GM12878 (cell line): ENCODE data around the gene FAM81B. TPM values are rescaled to one million over a fixed set of nuclear protein-coding genes. Genes with fewer than 3 reads are reported as not detected.

Experiments
- ATAC-seq: fragments of 200-7000 bp; cut with Tn5 transposase; 3 replicates; pipeline ENCODE4 v1.9.1; 2020; ENCODE audit warnings: mild to moderate bottlenecking, moderate library complexity
- BruUV-seq: library from RNA; stranded (reverse); fragments of 400-500 nt; replicated peaks from 2 replicates; lab custom pipeline; 2021; lab: Mats Ljungman, UMichigan
- CTCF ChIA-PET: fragments of 300-600 bp; sonication (Branson Sonifier 250); formaldehyde crosslinking; extraction: SDS; loops from one replicate; lab custom pipeline; 2021; ENCODE audit warnings: inconsistent platforms; lab: Yijun Ruan, JAX
- POLR2A ChIA-PET: fragments of 350-600 bp; formaldehyde crosslinking; extraction: SDS; loops from one replicate; lab custom pipeline; 2021; ENCODE audit warnings: inconsistent platforms; lab: Charles Lee
- RAD21 ChIA-PET: fragments of 300-600 bp; sonication (Branson Sonifier 250); formaldehyde crosslinking; loops from one replicate; lab custom pipeline; 2023; ENCODE audit warnings: antibody characterized with exemption; ENCODE audit not compliant: unreplicated experiment; lab: Charles Lee
- SMC1A ChIA-PET: fragments of 300-600 bp; sonication (Branson Sonifier 250); formaldehyde crosslinking; loops from one replicate; lab custom pipeline; 2023; ENCODE audit not compliant: unreplicated experiment, uncharacterized antibody; lab: Charles Lee
- DNase-seq: peaks from one replicate; pipeline ENCODE4 v3.0.0-alpha.2; 2011; ENCODE audit warnings: low read depth, low spot score
- FAIRE-seq: peaks from 3 replicates; lab custom pipeline; 2011; peaks lifted over from hg19 to GRCh38; lab: Jason Lieb, UNC
- H2AFZ ChIP-seq: 2 replicates; pipeline ENCODE4 v1.6.0; 2011; ENCODE audit warnings: low read depth, low read length, control low read depth; ENCODE audit not compliant: control insufficient read depth
- H3K27ac ChIP-seq: 2 replicates; pipeline ENCODE4 v1.5.1; 2011; ENCODE audit warnings: control low read depth; ENCODE audit not compliant: control insufficient read depth, insufficient read depth
- H3K27me3 ChIP-seq, 2 experiments: replicated peaks in 1 of 2; 2 replicates each; pipeline versions ENCODE4 v1.6.0 to v1.6.1; 2011; ENCODE audit warnings: low read length in 1 of 2; ENCODE audit not compliant: control insufficient read depth in 2 of 2, insufficient read depth in 2 of 2
- H3K36me3 ChIP-seq, 2 experiments: 2 replicates each; pipeline ENCODE4 v1.5.1; 2011; ENCODE audit warnings: low read length in 1 of 2; ENCODE audit not compliant: control insufficient read depth in 2 of 2, insufficient read depth in 2 of 2
- H3K4me1 ChIP-seq: 2 replicates; pipeline ENCODE4 v1.6.1; 2011; ENCODE audit warnings: mild to moderate bottlenecking, low read length, moderate library complexity, mixed read lengths; ENCODE audit not compliant: control insufficient read depth, insufficient read depth
- H3K4me2 ChIP-seq: 2 replicates; pipeline ENCODE4 v1.6.0; 2011; ENCODE audit warnings: control low read depth; ENCODE audit not compliant: control insufficient read depth, insufficient read depth
- H3K4me3 ChIP-seq: fragments of 200-600 bp; sonication (generic); 2 replicates; pipeline ENCODE4 v1.5.1; 2016
- H3K79me2 ChIP-seq: 2 replicates; pipeline ENCODE4 v1.6.0; 2011; ENCODE audit warnings: low read length; ENCODE audit not compliant: control insufficient read depth, insufficient read depth
- H3K9ac ChIP-seq: 2 replicates; pipeline ENCODE4 v1.8.0; 2011; ENCODE audit warnings: low read length, control low read depth, mixed read lengths; ENCODE audit not compliant: control insufficient read depth, insufficient read depth
- H3K9me3 ChIP-seq: replicated peaks from 3 replicates; pipeline ENCODE4 v1.5.1; 2011; ENCODE audit warnings: mild to moderate bottlenecking, low read length; ENCODE audit not compliant: control insufficient read depth, insufficient read depth
- H4K20me1 ChIP-seq: 2 replicates; pipeline ENCODE4 v1.6.0; 2011; ENCODE audit not compliant: control insufficient read depth, insufficient read depth
- CBFB ChIP-seq: IDR thresholded peaks from 2 replicates; pipeline ENCODE4 v1.6.1; 2016; ENCODE audit warnings: antibody characterized with exemption, low read depth
- CREB1 ChIP-seq: IDR thresholded peaks from 2 replicates; pipeline ENCODE4 v1.6.1; 2012; ENCODE audit warnings: low read depth, mild to moderate bottlenecking, inconsistent platforms
- CUX1 ChIP-seq: IDR thresholded peaks from 2 replicates; pipeline ENCODE4 v1.6.1; 2012; ENCODE audit warnings: improper control_type of control experiment, low read depth, low read length; ENCODE audit not compliant: insufficient replicate concordance
- IKZF1 ChIP-seq: fragments of 450-650 bp; conservative IDR thresholded peaks from 2 replicates; pipeline ENCODE4 v1.6.1; 2017; ENCODE audit warnings: antibody characterized with exemption, mild to moderate bottlenecking
- MAX ChIP-seq: IDR thresholded peaks from 2 replicates; pipeline ENCODE4 v1.6.1; 2012; ENCODE audit warnings: low read depth, low read length, improper control_type of control experiment
- MTA3 ChIP-seq: IDR thresholded peaks from 2 replicates; pipeline ENCODE4 v1.6.1; 2012; ENCODE audit warnings: low read length, inconsistent platforms, borderline replicate concordance
- MYC ChIP-seq: IDR thresholded peaks from 2 replicates; pipeline ENCODE4 v1.6.1; 2011; ENCODE audit warnings: mild to moderate bottlenecking, low read length, moderate library complexity, inconsistent platforms; ENCODE audit not compliant: insufficient read depth, insufficient replicate concordance, insufficient read length, severe bottlenecking
- NBN ChIP-seq: fragments of 450-650 bp; IDR thresholded peaks from 2 replicates; pipeline ENCODE4 v1.6.1; 2016
- NFIC ChIP-seq: IDR thresholded peaks from 2 replicates; pipeline ENCODE4 v1.6.1; 2012; ENCODE audit warnings: low read depth, mild to moderate bottlenecking, inconsistent platforms, low read length, moderate library complexity
- NFXL1 ChIP-seq: fragments of 450-650 bp; IDR thresholded peaks from 2 replicates; pipeline ENCODE4 v1.6.1; 2017; ENCODE audit warnings: antibody characterized with exemption, mild to moderate bottlenecking, borderline replicate concordance
- NR2C1 ChIP-seq: fragments of 450-650 bp; IDR thresholded peaks from 2 replicates; pipeline ENCODE4 v1.6.1; 2017; ENCODE audit warnings: antibody characterized with exemption, mild to moderate bottlenecking, moderate library complexity
- NRF1 ChIP-seq: conservative IDR thresholded peaks from 2 replicates; pipeline ENCODE4 v1.6.1; 2011; ENCODE audit warnings: mild to moderate bottlenecking, low read depth, low read length, improper control_type of control experiment
- POLR2AphosphoS5 ChIP-seq: IDR thresholded peaks from 2 replicates; pipeline ENCODE4 v1.6.1; 2011; ENCODE audit warnings: mild to moderate bottlenecking, low read length, inconsistent platforms
- RCOR1 ChIP-seq: conservative IDR thresholded peaks from 2 replicates; pipeline ENCODE4 v1.6.1; 2012; ENCODE audit warnings: low read depth, low read length, improper control_type of control experiment
- SRF ChIP-seq, 2 experiments: IDR thresholded peaks; 2 replicates each; pipeline ENCODE4 v1.6.1; 2011; ENCODE audit warnings: low read depth in 2 of 2, low read length in 2 of 2, mild to moderate bottlenecking in 1 of 2, moderate library complexity in 1 of 2
- ZNF217 ChIP-seq: fragments of 450-650 bp; IDR thresholded peaks from 2 replicates; pipeline ENCODE4 v1.6.1; 2017; ENCODE audit warnings: antibody characterized with exemption, mild to moderate bottlenecking
- ZNF592 ChIP-seq: fragments of 450-650 bp; IDR thresholded peaks from 2 replicates; pipeline ENCODE4 v1.6.1; 2017; ENCODE audit warnings: mild to moderate bottlenecking, moderate library complexity
- WGBS: methylation state at CpG from one replicate; pipeline ENCODE4 v1.1.6; 2016; ENCODE audit warnings: low lambda C conversion rate; ENCODE audit not compliant: insufficient replicate concordance, insufficient coverage; ENCODE audit errors: missing lambda C conversion rate; 5-methylcytosine and 5-hydroxymethylcytosine counted together
- in situ Hi-C: fragments of 300-500 bp; cut with MboI; formaldehyde crosslinking; loops from 9 replicates; pipeline ENCODE4 v1.14.3; 2018; ENCODE audit warnings: mixed read lengths
- intact Hi-C: fragments of 100-400 bp; cut with micrococcal nuclease; formaldehyde crosslinking; loops from one replicate; pipeline ENCODE4 v1.14.2; 2022; ENCODE audit not compliant: unreplicated experiment
- polyA plus RNA-seq, 11 experiments: library from polyadenylated mRNA; depleted of rRNA in 4 of 11; unstranded in 6 of 11; stranded (reverse) in 5 of 11; fragments of >200 nt; fragmentation: Nextera tagmentation in 4 of 11; fragmentation: Illumina TruSeq in 1 of 11; extraction: Ambion mirVana in 4 of 11; extraction: Trizol in 1 of 11; gene quantifications; 1 replicate in 1 of 11; 2 replicates in 10 of 11; pipeline versions ENCODE4 v1.2.1 to v1.2.3, GENCODE V29; 2011 to 2016; ENCODE audit warnings: inconsistent platforms in 2 of 11, missing spikeins in 2 of 11, low read depth in 1 of 11
- total RNA-seq, 4 experiments: library from RNA; depleted of rRNA in 3 of 4; stranded (reverse); fragments of >200 nt in 3 of 4; fragmentation: Illumina TruSeq in 1 of 4; extraction: Trizol in 1 of 4; gene quantifications; 2 replicates each; pipeline versions ENCODE4 v1.2.1 to v1.2.3, GENCODE V29; 2013 to 2021

The FAM81B gene
- total and polyA plus RNA-seq, 10 of the 15 experiments (the other 5 are each of a cell fraction or from before 2014, with no cell fraction given): not detected

DNA sequence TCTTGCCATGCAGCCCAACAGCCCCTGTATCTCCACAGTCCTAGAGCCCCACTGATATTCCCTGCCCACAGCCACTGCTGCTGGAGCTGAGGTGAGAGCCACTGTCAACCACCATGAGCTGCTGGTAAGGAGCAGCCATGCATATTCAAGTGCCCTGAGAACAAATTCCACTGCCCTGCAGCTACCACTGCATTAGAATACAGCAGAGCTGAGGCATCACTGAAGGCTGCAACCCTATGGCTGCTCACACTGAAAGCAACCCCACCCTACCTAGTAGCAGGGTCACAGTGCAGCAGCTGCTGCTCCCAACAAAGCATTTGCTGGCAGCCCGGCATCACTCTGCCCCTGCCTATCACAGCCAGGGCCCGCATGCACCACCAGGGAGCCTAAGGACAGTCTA lies 95.0 kb downstream of the FAM81B start:
- in situ Hi-C loops (no loop called here), intact Hi-C loops (no loop called here)
- Histone ChIP-seq H3K79me2 (no peaks in the 10 kb centered on the region), H3K4me2 (no peak overlapping the region), H3K36me3 (peaks cover 7 to 18% of the 10 kb centered on the region in 2 experiments; a peak in 3 of 4 replicates), H3K27ac (no peak overlapping the region), H3K9ac (no peak overlapping the region), H4K20me1 (no peaks in the 10 kb centered on the region), H3K27me3 (no peaks in the 10 kb centered on the region), H3K9me3 (peaks cover 11% of the 10 kb centered on the region), H3K4me3 (no peak overlapping the region), H2AFZ (no peak overlapping the region), H3K4me1 (no peaks in the 10 kb centered on the region)
- ATAC-seq (no peak), FAIRE-seq (no peak), DNase-seq (no peak)
- ChIA-PET CTCF (interaction anchor here (0.7 kb wide), 1 partner anchor 165 kb away, joined by 3 read pairs; no protein-coding TSS in a partner anchor), POLR2A (no interaction called here), RAD21 (no interaction called here), SMC1A (interaction anchor here (1.3 kb wide), 1 partner anchor 12 kb away, joined by 4 read pairs; no protein-coding TSS in a partner anchor)
- no TSS peak for BruUV-seq
- 100% methylated on average over 2 of the region's 2 CpGs for WGBS
- TF ChIP-seq RCOR1 (no peak), ZNF217 (no peak), MYC (no peak), ZNF592 (no peak), CBFB (no peak), CREB1 (no peak), MTA3 (no peak), POLR2AphosphoS5 (no peak), NR2C1 (no peak), CUX1 (no peak), NFXL1 (no peak), NRF1 (no peak), NFIC (no peak), NBN (no peak), IKZF1 (no peak), MAX (no peak), SRF (IDR thresholded peaks at IDR 0.05; ENCODE audit: low read depth in 2 of 2, low read length in 2 of 2) (no peak)
